HG03175 (cell line): ENCODE measurements around the gene FAM83G.
"Not testable (repeated sequence)": the region's sequence is repeated elsewhere in the genome, so short reads cannot be mapped to it uniquely, and the experiment has no call there.

Experiments
- ATAC-seq: cut with Tn5 transposase; IDR thresholded peaks from one replicate; pipeline ENCODE4 v1.9.1; 2021; ENCODE audit warnings: mild to moderate bottlenecking, moderate library complexity; ENCODE audit not compliant: unreplicated experiment

FAM83G gene, protein sequence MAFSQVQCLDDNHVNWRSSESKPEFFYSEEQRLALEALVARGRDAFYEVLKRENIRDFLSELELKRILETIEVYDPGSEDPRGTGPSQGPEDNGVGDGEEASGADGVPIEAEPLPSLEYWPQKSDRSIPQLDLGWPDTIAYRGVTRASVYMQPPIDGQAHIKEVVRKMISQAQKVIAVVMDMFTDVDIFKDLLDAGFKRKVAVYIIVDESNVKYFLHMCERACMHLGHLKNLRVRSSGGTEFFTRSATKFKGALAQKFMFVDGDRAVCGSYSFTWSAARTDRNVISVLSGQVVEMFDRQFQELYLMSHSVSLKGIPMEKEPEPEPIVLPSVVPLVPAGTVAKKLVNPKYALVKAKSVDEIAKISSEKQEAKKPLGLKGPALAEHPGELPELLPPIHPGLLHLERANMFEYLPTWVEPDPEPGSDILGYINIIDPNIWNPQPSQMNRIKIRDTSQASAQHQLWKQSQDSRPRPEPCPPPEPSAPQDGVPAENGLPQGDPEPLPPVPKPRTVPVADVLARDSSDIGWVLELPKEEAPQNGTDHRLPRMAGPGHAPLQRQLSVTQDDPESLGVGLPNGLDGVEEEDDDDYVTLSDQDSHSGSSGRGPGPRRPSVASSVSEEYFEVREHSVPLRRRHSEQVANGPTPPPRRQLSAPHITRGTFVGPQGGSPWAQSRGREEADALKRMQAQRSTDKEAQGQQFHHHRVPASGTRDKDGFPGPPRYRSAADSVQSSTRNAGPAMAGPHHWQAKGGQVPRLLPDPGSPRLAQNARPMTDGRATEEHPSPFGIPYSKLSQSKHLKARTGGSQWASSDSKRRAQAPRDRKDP

DNA sequence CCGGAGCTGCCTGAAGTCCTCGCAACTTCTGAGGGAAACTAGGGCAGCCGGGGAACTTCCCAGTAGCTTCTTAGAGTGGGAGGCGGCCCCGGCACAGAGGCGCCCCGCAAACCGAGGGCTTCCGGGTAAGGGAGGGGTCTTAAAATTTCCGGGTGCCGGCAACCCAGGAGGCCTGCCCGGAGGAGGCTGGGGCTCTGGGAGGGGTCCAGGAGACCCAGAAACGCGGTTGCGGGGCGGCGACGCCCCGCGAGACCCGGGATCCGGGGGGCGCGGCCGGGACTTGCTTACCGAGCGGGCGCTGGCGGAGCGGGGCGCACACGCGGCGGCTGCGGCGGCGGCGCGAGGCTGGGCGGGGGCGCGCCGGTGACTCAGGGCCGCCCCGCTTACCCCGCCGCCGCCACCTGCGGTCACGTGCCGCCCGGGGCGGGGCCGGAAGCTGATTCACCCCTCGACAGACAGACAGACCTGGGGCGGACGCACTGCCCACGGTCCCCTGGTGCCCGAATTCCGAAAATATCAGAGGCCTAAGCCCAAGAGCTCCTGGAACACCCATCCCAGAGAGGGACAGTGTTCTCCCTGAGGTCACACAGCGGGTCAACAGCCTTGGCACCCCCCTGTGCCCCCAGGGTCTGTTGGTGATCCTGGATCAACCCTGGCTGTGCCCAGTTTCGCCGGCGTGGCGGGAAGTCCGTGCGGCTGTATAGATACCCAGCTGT, at the start of gene FAM83G:
Gene FAM83G (minus strand): TSS at position 344 of the 716 bp plus-strand sequence. CDS start 723 bp downstream, outside the sequence.
- peak; percentile 73 for ATAC-seq

DNA sequence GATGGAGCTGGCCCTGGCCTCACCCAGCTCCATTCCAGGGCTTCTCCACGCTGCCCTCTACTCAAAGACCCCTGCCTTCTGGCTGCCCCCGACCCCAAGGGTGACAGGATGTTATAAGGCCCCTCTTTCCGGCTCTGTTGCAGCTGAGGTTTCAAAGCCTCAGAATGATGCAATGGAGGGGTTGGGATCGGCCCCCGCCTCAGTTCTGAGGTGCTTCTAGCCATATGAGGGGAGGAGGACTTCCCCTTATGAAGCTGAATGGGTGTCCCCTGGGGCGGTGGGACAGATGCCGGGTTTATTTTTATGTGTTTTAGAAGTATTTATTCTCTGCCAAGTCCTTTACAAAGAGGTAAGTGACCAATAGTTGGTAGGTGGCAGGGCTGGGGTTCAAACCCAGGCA, 44.3 kb upstream of the FAM83G start:
- ATAC-seq, result not testable (repeated sequence)

DNA sequence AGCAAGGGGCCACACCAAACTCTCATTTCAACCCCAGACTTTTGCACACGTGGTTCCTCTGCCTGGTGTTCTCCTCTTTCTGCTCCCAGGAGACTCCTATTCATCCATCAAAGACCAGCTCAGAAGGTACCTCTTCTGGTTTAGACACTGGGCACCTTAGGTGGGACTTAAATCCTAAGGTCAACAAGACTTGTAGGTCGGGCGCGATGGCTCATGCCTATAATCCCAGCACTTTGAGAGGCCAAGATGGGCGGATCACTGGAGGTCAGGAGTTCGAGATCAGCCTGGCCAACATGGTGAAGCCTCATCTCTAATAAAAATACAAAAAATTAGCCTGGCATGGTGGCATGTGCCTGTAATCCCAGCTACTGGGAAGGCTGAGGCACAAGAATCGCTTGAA, 42.9 kb upstream of the FAM83G start:
- not testable (repeated sequence) for ATAC-seq

DNA sequence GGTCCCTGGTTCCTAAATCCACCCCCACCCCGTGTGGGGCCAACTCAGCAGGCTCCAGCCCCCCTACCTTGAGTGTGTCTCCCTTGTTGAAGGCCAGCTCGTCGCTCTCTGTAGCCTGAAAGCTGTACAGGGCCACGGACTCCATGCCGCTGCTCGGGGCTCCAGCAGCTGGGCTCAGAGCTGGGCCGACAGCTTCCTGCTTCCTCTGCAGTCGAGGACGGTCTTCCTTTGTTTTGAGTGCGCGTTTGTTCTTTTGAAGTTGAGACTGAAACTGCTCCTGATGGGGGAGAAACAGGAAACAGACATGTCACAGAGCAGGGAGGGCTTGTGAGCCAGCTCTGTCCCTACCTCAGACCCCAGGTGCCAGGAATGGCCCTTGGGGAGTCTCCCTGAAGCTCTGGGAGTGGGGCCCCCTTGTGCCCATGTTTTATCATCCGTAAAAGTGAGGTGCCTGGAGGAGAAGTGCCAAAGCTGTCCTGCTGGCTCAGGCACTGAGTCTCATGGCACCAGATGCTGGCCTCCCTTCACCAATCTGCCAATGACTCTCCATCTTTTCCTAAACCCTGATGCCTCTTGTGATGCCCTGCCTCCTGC, 42.3 kb upstream of the FAM83G start, which contains the start of gene GRAP:
Gene GRAP (minus strand): TSS at position 176 of the 594 bp plus-strand sequence. CDS start 31 bp downstream, at position 145.
- not testable (repeated sequence) for ATAC-seq

DNA sequence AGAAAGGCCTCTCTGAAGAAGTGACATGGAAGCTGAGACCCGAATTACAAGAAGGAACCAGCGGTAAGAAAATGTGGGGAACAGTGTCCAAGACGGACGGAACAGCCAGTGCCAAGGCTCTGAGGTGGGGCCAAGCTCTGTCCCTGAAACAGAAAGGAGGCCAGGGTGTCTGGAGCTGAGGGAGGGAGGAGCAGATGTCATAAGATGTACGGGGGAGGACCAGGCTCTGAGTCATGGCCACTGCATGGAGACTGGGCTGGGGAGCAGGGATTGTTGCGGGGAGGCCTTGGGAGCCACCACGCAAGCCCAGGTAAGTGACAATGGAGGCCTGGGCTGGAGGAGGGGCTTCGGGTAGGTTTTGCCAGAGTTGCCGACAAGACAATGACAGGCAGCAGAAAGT, 40.1 kb upstream of the FAM83G start:
- not testable (repeated sequence) for ATAC-seq

DNA sequence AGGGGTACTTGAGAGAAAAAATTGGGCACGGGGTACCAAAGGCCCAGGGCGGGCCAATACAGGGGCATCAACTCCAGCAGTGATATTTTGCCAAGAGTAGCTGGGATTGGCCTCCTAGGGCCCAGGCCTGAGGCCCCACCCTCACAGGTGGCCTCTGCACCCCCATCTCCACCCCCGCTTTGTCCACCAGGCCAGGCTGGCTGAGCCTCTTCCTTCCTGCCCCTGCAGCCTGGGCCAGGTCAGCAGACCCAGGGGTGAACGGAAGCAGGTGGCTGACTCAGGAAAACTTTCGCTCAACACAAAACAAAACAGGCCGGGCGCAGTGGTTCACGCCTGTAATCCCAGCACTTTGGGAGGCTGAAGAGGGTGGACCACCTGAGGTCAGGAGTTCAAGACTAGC, 38.5 kb upstream of the FAM83G start:
- ATAC-seq, result not testable (repeated sequence)

DNA sequence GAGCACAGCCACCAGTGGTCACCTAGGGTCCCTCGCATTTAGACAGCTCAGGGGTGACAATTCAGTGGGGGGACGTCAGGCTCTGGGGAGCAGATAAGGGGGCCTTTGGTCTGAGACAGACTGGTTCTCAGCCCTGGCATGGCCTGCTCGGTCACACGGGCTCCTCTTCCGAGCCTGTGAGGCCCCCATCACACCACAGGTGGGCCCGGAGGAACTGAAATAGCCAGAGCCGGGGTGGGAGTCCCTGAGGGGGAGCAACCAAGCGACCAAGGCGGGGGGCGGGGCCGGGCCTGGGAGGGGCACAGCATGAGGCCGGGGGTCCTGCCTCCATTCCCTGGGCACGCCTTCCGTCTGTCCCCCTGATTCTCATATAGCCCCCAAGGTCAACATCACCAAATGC, 37.8 kb upstream of the FAM83G start:
- ATAC-seq, result not testable (repeated sequence)

DNA sequence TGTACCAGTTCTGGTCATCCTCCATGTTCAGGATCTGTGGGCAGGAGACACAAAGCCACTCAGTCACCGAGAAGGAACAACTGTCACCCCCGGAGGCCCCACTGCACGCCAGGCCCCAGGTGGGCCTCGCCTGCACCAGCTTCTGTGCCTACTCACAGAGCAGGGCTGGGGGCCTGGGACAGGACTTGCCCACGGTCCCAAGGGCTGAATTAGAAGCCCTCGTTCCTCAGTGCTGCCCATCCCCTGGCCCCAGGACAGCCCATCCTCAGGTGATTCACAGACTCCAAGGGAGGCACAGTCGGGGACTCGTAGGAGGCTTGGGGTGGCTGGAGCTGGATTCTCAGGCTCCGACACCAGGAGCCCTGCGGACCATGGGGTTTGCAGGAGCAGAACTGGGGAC, 37.3 kb upstream of the FAM83G start:
- ATAC-seq, result not testable (repeated sequence)

DNA sequence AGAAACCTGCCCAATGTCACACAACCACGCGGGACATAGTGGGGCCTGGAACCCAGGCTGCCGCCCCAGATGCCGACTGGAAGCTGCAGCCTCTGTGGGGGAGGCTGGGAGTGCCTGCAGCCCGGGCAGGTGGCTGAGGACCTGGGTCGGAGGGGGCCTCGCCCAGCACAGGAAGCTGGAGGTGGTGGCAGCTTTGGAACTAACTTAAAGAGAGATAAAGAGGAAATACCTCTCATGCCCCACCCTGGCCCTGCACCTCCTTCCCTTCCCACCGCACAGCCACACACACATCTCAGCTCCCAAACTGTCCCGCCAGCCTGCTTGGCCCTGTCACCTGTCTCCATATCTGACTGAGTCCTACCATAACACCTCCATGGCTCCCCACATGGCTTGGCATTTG, 35.8 kb upstream of the FAM83G start:
- ATAC-seq, result not testable (repeated sequence)

DNA sequence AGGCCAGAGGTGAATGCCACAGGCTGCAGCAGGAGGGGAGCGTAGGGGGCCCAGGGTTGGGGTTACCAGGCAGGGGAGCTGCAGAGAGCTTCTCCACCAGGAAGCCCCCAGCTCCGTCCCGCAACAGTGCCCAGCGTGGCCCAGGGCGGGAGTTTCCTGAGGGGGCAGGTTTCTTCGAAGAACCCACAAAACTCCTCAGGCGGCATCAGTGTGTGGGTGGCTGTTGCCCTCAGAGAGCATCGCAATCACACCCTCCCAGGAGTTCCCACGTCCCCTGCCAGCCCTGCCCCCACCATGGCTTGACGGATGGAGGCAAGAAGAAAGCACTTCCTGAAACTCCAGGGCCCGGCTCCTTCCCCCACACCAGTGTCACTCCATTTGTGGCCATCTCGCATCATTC, 34.2 kb upstream of the FAM83G start:
- ATAC-seq, result not testable (repeated sequence)

DNA sequence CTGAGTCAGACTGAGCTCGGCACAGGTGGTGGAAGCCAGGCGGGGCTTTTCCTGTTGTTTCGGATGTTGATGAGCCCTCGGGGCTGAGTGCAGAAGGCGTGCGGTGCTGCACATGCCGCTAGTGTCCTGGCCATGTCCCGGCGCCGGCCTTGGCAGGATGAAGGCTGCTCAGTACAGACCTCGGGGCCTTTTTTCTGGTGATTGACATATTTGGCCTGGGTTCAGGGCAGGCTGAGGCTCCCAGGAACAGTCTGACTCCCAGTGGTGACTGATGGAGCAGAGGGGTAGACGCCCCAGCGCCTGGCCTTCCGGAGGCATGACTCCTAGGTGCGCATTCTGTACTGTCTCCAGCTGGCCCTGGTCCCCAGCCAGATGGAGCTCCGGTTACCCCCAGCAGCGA, 33.4 kb upstream of the FAM83G start:
- not testable (repeated sequence) for ATAC-seq

DNA sequence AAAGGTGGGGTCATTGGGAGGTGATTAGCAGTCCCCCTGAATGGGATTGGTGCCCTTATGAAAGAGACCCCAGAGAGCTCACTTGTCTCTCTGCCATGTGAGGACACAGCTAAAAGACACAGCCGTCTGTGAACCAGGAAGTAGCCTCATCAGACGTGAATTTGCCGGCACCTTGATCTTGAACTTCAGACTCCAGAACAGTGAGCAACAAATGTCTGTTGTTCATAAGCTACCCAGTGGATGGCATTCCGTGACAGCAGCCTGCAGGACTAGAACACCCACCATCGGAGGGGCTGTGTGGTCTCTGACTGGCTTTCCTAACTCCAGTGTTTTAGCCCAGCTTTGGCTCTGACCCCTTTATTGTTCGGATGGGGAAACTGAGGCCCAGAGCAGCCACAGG, 33.0 kb upstream of the FAM83G start:
- ATAC-seq, result not testable (repeated sequence)

DNA sequence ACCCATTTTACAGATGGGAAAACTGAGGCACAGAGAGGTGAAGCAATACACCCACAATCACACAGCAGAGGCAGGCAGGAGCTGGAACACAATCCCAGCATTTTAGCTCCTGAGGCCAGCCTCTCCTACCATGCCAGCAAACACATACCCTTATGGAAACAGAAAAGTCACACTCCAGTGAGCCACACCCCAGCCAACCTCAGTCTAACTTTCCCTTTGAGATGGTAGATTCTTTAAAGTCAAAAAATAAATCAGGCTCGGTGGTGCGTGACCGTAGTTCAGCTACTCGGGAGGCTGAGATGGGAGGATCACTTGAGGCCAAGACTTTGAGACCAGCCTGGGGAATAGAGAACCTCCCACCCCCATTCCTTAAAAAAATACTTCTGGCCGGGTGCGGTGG, 31.6 kb upstream of the FAM83G start:
- peak; percentile 27 for ATAC-seq

DNA sequence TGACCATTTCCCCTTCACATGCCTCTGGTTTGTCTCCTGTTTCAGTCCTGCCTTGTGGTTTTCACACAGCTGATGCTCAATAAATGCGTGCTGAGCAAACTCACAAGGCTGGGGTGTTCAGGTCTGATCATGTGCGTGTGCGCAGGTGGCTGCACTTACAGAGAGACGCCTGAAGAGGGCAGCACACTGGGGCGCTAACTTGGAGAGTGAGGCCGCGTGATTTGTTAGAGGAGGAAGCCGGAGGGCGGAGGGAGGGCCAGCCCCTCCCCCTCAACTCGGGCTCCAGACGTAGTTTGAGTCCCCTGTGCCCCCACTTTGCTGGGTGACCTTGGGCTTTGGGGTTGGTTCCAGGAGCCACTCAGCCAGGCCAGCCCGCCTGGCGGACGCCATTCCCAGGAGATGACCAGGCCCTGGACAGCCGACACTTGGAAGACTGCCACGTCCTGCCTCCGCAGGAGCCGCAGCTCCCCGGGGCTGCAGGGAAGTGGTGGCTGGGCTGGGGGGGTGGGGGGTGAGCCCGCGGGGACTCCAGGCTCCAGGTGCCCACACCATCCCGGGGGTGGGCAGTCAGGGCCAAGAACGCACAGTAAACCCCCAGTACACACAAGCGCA, 27.9 kb upstream of the FAM83G start:
- ATAC-seq, result peak; percentile 61

DNA sequence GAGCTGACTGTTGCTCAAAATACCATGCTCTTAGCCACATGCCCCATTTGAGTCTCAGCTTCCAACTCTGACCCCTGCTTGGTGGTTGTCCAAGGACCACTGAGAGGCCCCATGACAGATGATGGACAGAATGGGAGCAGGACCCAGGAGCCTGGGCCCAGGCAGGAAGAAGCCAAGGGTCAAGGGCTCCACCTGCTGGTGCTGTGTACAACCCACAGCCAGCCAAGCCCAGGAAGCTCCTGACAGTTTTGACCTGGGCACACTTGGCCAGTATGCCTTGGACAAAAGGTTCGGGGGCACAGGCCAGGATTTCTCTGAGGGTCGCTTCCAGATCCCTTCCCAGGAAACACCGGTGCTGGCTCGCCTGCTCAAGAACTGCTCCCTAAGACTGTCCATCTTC, 27.2 kb upstream of the FAM83G start:
- not testable (repeated sequence) for ATAC-seq

DNA sequence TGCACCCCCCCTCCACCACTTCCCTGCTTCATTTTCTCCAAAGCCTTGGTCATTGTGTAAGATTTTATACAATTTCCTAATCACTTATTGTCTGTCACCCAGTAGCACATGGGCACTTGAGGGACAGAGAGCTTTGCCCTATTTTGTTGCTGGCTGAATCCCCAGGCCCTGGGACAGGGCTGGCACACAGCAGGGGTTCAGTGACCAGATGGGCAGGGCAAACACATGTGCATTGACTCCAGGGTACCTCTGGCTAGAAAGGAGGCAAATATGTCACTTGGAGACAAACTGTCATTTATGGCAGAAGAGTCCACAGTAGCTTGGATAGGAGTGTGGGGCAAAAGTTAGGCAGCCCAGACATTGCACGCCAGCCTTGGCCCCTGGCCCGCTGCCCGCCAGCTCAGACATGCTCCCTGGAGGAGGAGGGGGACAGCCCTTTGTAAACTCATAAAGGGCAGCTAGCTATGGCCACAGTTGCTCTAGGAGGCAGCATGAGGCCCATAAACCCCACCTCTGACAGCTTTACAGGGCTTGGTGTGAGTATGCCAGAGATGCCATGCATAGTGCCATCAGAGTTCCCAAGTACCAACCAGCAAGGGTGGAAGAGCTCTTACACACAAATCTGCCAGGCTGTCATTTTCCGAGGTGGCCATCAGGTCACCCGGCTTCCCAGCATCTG, 26.3 kb upstream of the FAM83G start:
- ATAC-seq, result not testable (repeated sequence)

DNA sequence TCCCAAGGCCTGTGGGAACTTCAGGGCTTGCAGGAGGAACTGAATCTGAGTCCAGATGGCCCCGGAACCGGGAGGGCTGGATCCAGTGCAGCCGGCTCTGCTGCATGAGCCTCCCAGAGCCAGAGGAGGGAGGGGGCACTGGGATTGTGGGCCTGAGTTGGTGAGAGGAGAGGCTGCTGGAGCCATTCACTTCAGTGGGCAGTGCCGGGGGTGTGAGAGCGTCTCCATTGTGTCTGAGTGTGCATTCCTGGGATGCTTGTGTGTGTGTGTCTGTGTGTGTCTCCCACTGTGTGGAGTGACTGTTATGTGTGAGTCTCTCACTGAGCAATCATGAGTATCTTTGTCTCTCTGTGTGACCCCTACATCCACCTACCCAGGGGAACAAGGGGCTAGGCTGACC, 25.2 kb upstream of the FAM83G start:
- ATAC-seq, result not testable (repeated sequence)

DNA sequence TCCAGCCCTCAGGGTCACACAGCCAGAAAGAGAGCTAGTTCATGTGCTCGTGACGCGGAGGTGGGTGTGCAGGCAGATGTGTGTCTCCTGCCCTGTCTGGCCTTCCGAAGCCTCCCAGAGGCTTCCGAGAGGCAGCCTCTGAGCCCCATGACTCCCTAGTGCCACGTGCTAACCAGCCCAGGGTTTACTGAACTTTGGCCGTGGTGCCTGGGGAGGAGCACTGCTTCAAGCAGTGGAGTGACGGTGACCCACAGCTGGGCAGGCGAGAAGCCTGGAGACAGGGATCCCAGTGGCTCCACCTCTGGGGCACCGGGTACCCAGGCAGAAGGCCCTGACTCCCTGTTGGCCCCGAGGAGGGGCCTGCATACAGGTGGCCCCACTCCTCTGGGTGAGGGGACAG, 24.1 kb upstream of the FAM83G start:
- ATAC-seq, result not testable (repeated sequence)
